Stimulated activated CD8-positive, alpha-beta memory T cell treated with anti-CD3 and anti-CD28 coated beads, Interleukin-15, amount 100 ng/mL, for 1 hour (primary cell): ENCODE measurements around the gene UNC80.

ENCODE experiments used
- DNase-seq: peaks from one replicate; pipeline ENCODE4 v3.0.0-alpha.2; 2020; ENCODE audit warnings: low read depth

The UNC80 gene

DNA sequence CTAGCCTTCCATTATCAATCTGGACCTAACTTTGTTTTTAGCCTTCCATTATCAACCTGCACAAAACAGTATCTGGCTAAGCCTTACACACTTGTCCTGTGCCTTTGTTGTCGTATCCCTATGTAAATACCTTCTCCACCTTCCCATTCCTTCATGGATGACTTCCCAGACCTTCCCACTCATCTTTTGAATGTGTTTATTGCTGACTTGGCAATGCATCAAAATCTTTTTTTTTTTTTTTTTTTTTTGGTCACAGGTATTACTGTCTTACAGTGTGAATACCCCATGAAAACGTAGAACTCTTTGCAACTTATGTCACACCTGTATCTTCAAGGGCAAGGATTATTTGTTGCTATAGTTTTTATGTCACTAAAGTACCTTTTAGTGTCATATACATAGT lies 256.5 kb downstream of the UNC80 start:
- no peak for DNase-seq

DNA sequence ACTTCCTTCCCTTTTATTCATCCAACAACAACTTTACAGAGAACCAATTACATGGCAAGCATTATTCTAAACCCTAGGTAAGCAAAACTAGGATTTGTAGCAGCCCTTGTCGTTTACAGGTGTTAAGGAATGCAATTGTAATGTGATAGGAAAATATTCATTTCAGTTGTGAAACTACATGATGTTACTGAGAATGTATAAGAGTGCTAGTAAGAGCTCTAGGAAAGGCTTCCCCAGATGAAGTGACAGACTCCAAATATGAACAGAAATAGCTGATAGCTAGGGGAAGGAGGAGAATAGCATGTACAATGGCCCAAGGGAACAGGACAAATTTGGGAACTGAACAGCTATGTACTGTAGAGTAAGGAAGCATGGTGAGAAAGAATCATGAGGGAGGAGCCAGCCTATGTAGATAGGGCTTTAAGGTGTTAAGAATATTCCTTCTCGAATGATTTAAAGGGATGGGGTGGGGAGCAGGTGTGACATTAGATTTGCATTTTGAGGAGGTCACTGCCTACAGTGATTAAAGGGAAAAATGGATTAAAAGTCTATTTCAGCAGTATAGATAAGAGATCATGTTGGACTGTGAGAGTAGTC lies 262.6 kb downstream of the UNC80 start:
- DNase-seq = no peak

DNA sequence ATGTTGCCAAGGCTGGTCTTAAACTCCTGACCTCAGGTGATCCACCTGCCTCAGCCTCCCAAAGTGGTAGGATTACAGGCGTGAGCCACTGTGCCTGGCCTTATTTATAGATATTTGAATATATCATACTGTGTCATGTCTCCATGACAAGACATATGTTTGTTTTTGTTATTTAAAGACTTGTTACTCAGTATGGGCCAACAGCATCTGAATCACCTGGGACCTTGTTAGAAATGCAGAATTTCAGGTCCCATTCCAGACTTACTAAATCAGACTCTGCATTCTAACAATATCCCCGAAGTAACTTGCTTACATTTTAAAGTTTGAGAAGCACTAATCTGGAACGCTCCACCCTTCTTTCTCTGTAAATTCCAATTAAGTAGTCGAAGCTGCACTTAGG lies 264.0 kb downstream of the UNC80 start:
- no peak for DNase-seq

DNA sequence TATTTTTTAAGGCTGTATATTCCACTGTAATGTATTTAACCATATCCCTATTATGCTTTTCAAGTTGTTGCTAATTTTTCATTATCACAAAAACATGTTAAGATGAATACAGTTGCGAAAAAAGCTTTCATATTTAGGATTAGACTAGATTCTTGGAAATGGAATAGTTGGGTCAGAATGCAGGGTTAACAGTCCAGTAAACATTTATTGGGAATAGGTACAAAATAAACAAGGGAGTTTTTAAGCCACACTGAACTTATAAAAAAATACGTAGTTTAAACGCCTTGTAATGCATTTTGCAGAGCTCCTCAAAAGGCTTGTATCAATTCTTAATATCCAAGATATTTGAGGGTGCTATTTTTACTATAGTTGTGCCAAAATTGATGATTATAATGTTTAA lies 266.4 kb downstream of the UNC80 start:
- no peak for DNase-seq

DNA sequence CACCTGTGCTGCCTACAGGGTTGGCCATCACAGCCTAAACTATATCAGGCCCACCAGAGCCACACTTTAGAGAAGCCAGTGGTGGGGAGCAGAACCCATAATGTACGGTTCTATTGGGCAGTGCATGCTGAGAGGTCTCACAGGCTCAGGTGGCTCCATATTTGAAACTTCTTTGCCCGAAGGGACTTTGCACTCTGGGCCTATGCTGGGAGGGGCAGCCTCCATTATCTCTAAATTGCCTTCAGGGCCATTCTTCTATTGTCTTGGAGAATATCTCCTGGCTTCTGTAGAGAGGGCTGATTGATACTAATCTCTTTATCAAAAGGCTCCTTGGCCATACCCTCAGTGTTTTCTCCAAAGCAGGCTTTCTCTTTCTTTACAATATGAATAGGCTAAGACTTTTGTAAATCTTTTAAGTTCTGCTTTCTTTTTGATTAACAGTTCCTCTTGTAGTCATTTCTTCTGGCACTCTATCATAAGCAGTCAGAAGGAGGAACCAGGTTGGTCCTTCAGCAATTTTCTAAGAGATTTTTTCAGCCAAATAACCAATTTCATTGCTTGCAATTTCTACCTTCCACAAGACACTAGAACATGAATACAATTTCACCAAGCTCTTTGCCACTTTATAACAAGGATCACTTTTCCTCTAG lies 275.3 kb downstream of the UNC80 start:
- DNase-seq = no peak
